ENCODE results near the gene PTX4.

DNA sequence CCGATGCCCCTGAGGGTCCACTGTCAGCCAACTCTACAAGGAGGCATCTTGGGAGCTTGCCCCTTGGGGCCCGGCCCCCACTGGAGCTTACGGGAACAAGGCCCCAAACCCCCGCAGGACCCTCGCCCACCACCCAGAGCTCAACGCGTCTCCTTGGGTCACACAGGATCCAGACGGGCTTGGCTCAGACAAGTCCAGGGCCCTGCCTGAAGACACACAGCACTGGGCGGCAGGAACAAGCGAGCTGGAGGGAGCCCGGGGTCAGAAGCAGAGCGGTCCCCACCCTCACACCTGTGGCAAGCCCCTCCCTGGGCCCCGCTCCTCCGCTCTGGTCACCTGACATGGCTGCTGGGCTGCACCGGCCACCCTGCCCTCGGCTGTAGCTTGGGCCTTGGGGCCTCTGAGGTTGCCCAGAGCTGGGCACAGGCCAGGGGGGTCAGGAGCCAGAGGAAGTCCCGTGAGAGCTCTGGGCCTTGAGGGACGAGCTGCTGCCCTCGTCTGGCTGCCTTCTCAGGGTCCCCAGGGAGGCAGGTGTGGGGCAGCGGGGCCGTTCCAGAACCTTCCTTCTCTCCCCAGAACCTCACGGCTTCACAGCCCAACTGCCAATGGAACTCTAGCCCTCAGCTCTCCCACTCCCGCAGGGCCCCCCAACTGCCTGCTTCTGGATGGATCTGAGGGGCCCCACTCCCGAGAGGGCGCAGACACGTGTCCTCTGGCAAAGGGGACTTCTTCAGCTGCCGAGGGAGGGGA, 44.6 kb downstream of the PTX4 start, which contains the start of gene CCDC154:
- TF ChIP-seq, protein P1, sequence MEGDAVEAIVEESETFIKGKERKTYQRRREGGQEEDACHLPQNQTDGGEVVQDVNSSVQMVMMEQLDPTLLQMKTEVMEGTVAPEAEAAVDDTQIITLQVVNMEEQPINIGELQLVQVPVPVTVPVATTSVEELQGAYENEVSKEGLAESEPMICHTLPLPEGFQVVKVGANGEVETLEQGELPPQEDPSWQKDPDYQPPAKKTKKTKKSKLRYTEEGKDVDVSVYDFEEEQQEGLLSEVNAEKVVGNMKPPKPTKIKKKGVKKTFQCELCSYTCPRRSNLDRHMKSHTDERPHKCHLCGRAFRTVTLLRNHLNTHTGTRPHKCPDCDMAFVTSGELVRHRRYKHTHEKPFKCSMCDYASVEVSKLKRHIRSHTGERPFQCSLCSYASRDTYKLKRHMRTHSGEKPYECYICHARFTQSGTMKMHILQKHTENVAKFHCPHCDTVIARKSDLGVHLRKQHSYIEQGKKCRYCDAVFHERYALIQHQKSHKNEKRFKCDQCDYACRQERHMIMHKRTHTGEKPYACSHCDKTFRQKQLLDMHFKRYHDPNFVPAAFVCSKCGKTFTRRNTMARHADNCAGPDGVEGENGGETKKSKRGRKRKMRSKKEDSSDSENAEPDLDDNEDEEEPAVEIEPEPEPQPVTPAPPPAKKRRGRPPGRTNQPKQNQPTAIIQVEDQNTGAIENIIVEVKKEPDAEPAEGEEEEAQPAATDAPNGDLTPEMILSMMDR (conservative IDR thresholded peaks at IDR 0.05; ENCODE audit: low read depth, low read length), result no peak
- no peak for TF ChIP-seq EZH2phosphoT487 (IDR thresholded peaks at IDR 0.05; ENCODE audit: borderline replicate concordance, low read length)

All from PC-3 (cell line).